ENCODE data around the gene KRT35.

DNA sequence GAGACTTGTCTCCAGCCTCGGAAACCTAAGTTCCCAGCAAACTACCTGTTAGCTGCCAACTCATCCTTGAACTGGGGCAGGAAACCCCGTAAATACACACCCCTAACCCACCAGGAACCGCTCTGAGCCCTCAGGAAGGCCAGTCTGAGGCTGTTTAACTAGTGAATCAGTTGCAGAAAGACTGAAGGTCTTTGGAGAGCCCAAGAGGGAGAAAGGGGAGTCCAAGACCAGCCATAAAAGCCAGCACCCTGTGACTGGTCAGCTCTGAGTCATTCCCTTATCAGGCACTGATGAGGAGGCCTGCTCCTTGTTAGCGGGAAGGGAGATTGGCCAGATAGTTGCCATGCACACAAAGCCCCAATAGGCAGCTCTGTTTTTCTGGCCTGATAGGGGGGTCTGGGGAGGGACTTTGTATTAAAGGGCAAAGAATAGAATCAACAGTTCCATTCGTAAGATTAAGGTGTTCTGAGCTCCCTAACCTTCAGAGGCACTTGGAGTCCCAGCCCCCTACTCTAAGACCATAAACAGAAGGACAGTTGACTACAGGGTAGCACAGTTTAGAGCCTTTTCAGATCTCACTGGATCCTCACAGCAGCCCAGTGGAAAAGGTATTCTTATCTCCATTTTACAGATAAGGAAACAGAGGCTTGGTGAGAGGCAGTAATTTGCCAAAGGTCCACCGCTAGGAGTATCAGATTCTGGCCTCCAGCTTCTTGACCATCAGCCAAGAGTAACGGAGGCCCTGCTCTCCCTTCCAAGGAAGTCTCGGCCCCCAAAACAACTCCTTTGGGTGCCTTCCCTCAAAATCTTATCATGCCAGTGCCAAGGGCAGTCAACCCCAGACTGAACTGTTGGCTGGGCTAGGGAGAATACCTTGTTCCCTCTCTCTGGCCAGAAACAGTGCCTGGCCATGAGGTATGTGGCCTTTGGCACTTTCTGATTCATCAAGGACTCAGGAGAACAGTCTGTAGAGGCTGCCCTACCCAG, 49.4 kb upstream of the KRT35 start:
- TF ChIP-seq, protein P1, sequence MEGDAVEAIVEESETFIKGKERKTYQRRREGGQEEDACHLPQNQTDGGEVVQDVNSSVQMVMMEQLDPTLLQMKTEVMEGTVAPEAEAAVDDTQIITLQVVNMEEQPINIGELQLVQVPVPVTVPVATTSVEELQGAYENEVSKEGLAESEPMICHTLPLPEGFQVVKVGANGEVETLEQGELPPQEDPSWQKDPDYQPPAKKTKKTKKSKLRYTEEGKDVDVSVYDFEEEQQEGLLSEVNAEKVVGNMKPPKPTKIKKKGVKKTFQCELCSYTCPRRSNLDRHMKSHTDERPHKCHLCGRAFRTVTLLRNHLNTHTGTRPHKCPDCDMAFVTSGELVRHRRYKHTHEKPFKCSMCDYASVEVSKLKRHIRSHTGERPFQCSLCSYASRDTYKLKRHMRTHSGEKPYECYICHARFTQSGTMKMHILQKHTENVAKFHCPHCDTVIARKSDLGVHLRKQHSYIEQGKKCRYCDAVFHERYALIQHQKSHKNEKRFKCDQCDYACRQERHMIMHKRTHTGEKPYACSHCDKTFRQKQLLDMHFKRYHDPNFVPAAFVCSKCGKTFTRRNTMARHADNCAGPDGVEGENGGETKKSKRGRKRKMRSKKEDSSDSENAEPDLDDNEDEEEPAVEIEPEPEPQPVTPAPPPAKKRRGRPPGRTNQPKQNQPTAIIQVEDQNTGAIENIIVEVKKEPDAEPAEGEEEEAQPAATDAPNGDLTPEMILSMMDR (IDR thresholded peaks at IDR 0.05): no peak
- TF ChIP-seq POLR2A (IDR thresholded peaks at IDR 0.05): no peak
